ENCODE data around the gene EXOC1L.

DNA sequence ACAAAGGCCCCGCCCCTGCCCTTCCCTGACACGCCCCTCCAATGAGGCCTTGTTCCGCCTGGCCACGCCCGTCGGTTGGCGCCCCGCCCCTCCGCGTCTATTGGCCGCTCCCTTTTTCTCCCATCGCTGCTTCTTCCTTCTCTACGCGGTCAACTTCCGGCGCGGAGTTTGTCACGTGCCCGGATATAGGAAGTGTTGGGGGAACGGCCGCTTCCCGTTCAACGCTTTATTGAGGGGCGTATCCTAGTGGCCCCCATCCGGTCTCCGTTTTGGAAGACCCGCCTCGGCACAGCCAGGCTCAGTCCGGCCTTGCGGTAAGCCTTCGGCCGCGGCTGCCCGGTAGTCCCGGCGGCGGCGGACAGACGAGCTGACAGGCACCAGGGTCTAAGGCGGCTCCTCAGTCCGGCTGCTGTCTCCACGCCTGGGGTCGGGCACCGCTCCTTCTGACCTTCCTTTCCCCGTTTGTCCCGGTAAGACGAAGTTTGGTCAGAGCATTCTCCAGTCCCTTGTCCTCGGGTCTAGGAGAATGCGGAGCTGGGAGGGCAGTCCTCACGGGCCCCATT, 34.0 kb downstream of the EXOC1L start, which contains the start of gene EXOC1:
- TF ChIP-seq LEF1 (IDR thresholded peaks at IDR 0.05; ENCODE audit: borderline replicate concordance) (no peak), ARNT (IDR thresholded peaks at IDR 0.05) (no peak), NFRKB (IDR thresholded peaks at IDR 0.05) (no peak), L3MBTL2 (conservative IDR thresholded peaks at IDR 0.05) (no peak), BHLHE40 (IDR thresholded peaks at IDR 0.05; ENCODE audit: borderline replicate concordance) (no peak), HDGF (IDR thresholded peaks at IDR 0.05; ENCODE audit: borderline replicate concordance) (no peak)

All from HEK293T (cell line).